GM19372 (cell line): ENCODE data around the gene PCNX1.
"Not testable (repeated sequence)": the region's sequence is repeated elsewhere in the genome, so short reads cannot be mapped to it uniquely, and the experiment has no call there.

Source experiments
- ATAC-seq: cut with Tn5 transposase; IDR thresholded peaks from one replicate; pipeline ENCODE4 v1.9.1; 2021; ENCODE audit warnings: mild to moderate bottlenecking, low read depth, moderate library complexity; ENCODE audit not compliant: unreplicated experiment

Gene PCNX1

GRCh38 chr14:71117839-71118743 is 210.8 kb downstream of the PCNX1 start:
- no peak for ATAC-seq

- ATAC-seq = no peak
Observed at GRCh38 chr14:71119075-71119474, 211.8 kb downstream of the PCNX1 start.

GRCh38 chr14:71119832-71120231 is 212.6 kb downstream of the PCNX1 start:
- ATAC-seq = no peak

GRCh38 chr14:71121001-71121400 is 213.7 kb downstream of the PCNX1 start:
- ATAC-seq = no peak

- no peak for ATAC-seq
Observed at GRCh38 chr14:71121711-71122110, 214.5 kb downstream of the PCNX1 start.

- ATAC-seq = no peak
Observed at GRCh38 chr14:71122866-71123565, 215.8 kb downstream of the PCNX1 start.

GRCh38 chr14:71123579-71124135 is 216.4 kb downstream of the PCNX1 start:
- ATAC-seq = no peak

- ATAC-seq = not testable (repeated sequence)
Observed at GRCh38 chr14:71129716-71130490, 222.6 kb downstream of the PCNX1 start.

- ATAC-seq = no peak
Observed at GRCh38 chr14:71130491-71131179, 223.4 kb downstream of the PCNX1 start.

GRCh38 chr14:71133296-71133695 is 226.0 kb downstream of the PCNX1 start:
- no peak for ATAC-seq

- no peak for ATAC-seq
Observed at GRCh38 chr14:71135496-71135895, 228.2 kb downstream of the PCNX1 start.

- ATAC-seq = no peak
Observed at GRCh38 chr14:71135911-71136310, 228.7 kb downstream of the PCNX1 start.

- no peak for ATAC-seq
Observed at GRCh38 chr14:71136386-71137060, 229.3 kb downstream of the PCNX1 start.

- no peak for ATAC-seq
Observed at GRCh38 chr14:71137536-71138447, 230.5 kb downstream of the PCNX1 start.

- ATAC-seq = no peak
Observed at GRCh38 chr14:71138448-71139293, 231.4 kb downstream of the PCNX1 start.

- no peak for ATAC-seq
Observed at GRCh38 chr14:71139294-71139946, 232.2 kb downstream of the PCNX1 start.

GRCh38 chr14:71140157-71140556 is 232.9 kb downstream of the PCNX1 start:
- no peak for ATAC-seq
